NCI-H187 (cell line): ENCODE measurements around the gene GPS2.
A peak's percentile ranks its signal among the peaks of the same experiment; 100 is the strongest.

Source experiments
- DNase-seq, 2 experiments: peaks; one replicate each; lab custom pipeline; 2025; lab: John Stamatoyannopoulos, UW

Gene GPS2, protein sequence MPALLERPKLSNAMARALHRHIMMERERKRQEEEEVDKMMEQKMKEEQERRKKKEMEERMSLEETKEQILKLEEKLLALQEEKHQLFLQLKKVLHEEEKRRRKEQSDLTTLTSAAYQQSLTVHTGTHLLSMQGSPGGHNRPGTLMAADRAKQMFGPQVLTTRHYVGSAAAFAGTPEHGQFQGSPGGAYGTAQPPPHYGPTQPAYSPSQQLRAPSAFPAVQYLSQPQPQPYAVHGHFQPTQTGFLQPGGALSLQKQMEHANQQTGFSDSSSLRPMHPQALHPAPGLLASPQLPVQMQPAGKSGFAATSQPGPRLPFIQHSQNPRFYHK

DNA sequence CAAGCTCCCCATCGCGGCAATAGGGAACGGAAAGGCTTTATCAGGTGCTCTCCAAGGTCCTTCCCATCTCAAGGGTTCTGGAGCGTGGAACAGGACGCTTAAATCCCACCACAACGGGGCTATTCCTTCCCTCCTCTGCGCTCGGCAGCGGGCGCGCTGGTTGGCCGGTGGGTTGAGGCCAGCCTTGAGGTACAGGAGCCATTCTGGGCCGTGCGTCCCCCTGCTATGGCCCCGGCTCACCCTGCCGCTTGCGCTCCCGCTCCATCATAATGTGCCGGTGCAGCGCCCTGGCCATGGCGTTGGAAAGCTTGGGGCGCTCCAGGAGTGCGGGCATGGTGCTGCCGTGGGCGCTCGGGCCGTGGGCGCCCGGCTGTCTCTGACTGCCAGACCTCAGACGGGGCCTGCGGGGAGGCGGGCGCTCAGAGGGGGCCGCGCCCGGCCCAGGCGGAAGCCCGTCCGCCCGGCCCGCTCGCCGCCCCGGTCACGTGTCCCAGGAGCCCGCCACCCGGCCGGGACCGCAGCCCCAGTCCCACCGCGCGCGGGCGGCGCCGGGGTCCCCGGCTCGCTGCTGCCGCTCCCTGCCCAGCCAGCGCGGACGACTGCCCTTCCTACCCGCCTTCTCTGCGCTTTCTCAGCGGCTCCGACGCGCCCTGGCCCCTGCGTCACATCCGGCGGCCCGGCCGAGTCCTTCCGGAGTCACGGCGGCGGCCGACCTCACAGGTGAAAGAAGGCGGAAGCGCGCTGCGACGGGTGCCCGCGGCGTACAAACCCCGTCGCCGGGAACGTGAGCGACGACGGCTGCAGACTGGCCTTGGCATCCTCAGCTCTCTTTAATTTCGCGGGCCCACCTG, at the start of gene GPS2:
Gene GPS2, minus strand, starts transcription at position 642 of the 851 bp plus-strand sequence. Its CDS starts 308 bp downstream, at position 334.
- peak; percentile 6 to 46 for DNase-seq

DNA sequence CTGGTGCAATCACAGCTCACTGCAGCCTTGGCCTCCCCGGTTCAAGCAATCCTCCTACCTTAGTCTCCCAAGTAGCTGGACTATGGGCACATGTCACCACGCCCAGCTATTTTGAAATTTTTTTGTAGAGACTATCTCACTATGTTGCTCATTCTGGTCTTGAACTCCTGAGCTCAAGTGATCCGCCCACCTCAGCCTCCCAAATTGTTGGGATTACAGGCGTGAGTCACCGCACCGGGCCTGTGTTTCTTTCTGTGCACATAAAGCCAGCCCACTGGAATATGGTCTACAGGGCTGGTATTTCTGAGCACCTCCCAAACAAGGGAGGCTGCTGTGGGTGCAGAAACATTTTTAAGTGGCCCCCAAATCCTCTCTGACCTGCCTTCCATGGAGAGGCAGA, 48.2 kb upstream of the GPS2 start:
- no peak for DNase-seq

DNA sequence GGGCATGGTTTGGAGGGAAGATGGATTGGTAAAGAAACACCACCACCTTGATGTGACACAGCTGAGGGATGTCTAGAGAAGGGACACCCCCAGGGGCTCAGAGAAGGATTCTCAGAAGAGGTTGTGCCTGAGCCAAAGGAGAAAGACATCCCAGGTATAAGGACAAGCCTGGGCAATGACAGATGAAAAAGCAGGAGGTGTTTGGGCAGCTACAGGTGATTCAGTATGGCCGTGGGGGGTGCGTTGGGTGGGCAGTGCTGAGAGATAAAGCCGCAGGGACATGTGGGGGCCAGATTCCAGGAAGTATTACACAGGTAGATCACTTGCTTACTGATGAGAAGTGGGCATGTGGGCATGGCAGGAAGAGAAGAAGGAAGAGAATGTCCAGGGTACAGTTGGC, 46.7 kb upstream of the GPS2 start:
- DNase-seq = no peak

DNA sequence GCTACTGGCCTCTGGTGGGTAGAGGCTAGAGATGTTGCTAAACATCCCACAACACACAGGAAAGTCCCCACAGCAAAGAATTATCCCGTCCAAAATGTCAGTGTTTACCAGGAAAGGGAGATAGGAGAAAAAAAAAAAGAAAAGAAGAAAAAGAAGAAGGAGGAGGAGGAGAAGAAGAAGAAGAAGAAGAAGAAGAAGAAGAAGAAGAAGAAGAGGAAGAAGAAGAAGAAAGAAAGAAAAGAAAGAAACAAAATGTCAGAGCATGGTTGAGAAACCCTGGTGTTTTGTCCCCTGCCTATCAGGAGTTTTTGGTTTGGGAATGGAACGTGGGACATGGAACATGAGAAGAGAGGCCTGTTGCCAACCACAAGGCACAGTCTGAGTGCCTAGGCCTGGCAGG, 42.2 kb upstream of the GPS2 start:
- no peak for DNase-seq

DNA sequence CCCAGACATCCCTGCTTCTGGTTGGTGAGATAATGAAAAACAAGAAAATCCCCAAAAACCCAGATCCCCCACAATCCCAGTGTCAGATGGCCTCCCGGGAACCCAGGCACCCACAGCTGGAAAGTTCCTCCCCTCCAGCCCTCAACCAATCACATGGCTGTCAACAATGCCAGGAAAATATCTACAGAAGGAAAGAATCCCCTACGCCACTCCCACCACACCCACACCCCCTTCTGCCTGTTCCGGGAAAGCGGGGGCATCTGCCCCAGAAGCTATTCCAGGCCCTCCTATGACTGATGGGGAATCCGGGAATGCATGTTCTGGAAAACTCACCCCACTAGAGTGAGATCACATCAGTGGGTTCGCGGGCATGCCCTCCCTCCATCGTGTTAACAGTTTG, 41.6 kb upstream of the GPS2 start:
- DNase-seq = no peak

DNA sequence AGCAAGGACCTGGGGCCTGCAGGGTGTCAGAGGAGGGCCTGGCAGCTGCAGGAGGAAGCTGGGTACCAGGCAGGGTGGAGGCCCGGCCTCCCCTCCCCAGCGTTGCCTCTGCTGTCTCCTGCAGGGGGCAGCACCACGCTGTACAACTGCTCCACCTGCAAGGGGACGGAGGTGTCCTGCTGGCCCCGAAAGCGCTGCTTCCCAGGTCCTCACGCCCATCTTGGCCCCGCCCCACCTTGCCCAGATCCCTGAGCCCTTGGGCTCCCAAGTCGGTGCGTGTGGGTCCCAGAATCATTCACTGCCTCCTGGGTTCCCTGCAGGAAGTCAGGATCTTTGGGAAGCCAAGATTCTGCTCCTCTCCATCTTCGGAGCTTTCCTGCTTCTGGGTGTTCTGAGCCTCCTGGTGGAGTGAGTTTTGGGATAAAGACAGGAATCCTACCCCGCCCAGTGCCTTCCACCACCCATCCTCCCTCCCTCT, 41.0 kb upstream of the GPS2 start:
- DNase-seq = peak; percentile 22 to 38

DNA sequence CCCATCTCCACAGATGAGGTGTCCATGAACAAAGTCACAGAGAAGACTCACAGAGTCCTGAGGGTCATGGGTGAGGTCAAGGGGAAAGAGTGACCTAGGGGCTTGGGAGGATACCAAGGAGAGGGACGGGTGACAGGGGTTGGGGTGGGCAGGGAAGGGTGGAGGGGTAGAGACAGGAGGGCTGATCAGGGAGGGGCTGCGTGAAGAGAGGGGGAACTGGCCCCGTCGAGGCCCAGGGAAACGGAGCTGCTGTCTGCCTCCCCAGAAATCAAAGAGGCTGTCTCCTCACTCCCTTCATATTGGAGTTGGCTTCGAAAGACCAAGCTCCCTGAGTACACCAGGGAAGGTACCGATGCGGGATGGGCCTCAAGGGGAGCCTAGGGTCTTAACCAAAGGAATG, 40.4 kb upstream of the GPS2 start:
- no peak for DNase-seq

DNA sequence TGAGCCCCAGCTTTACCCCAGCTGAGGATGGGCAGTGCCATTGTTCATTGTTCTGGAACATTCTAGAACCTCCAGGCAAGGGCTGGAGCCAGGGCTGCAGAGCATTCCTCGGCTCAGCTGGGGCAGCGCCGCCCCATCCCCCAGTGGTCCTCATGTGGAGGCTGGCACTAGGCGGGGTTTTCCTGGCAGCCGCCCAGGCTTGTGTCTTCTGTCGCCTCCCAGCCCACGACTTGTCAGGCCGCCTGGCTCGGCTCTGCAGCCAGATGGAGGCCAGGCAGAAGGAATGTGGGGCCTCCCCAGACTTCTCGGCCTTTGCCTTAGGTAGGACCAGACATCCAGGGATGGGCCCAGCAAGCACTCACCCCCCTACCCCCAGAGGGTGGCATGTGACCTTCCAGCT, 39.9 kb upstream of the GPS2 start, which contains the start of gene TMEM95:
Gene TMEM95, plus strand, starts transcription at position 104 of the 400 bp plus-strand sequence. Its CDS starts 49 bp downstream, at position 153.
- DNase-seq = no peak

DNA sequence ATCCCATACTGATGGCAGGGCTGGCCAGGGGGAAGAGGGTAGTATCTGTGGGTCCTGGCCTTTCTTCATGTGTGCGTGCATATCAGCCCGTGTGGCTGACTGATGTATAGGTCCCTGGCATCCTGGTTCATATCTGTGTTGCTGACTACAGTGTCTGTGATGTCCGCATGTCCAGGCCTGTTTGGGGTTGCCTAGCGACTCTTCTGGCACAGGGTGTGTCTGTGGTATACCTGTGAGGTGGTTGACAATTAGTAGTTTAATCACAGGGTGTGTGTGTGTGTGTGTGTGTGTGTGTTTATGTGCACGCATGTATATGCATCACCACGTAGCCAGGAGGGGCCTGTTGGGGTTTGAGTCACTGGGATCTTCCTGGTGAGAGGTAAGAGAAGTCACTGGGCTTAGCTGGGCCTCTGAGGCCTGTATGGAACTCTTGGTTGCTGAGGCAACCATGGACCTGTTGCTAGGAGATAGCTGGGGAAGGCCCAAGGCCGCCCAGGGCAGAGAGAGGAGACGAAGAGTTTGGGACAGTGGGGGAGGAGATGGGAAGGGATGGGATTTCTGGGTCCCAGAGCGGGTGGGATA, 39.2 kb upstream of the GPS2 start:
- no peak for DNase-seq

DNA sequence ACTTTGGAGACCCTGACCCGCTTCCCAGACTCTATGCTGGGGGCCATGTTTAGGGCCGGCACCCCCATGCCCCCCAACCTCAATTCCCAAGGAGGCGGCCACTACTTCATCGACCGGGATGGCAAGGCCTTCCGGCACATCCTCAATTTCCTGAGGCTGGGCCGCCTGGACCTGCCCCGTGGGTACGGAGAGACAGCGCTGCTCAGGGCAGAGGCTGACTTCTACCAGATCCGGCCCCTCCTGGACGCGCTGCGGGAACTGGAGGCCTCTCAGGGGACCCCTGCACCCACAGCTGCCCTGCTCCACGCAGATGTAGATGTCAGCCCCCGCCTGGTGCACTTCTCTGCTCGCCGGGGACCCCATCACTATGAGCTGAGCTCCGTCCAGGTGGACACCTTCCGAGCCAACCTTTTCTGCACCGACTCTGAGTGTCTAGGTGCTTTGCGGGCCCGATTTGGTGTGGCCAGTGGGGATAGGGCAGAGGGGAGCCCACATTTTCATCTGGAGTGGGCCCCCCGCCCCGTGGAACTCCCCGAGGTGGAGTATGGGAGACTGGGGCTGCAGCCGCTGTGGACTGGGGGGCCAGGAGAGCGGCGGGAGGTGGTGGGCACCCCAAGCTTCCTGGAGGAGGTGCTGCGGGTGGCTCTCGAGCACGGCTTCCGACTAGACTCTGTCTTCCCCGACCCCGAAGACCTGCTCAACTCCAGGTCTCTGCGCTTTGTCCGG, 37.9 kb upstream of the GPS2 start:
- no peak for DNase-seq

DNA sequence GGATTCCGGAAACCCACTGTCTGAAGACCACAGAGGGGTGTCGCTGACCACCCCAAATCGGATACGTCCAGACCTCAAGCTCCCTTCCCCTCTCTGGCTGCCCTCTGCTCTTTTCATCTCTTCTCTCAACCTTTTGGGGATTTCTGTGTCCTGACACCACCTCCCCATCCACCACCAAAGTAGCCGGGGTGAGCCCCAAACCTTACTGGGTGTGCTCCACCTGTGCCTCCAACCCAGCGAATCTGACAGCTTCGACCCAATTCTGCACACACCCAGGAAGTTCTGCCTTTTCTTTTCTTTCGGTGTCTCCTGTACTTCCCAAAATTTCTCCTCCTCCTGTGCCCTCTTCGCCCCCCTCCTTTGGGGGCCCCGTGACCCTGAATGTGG, 37.3 kb upstream of the GPS2 start:
- DNase-seq = no peak

DNA sequence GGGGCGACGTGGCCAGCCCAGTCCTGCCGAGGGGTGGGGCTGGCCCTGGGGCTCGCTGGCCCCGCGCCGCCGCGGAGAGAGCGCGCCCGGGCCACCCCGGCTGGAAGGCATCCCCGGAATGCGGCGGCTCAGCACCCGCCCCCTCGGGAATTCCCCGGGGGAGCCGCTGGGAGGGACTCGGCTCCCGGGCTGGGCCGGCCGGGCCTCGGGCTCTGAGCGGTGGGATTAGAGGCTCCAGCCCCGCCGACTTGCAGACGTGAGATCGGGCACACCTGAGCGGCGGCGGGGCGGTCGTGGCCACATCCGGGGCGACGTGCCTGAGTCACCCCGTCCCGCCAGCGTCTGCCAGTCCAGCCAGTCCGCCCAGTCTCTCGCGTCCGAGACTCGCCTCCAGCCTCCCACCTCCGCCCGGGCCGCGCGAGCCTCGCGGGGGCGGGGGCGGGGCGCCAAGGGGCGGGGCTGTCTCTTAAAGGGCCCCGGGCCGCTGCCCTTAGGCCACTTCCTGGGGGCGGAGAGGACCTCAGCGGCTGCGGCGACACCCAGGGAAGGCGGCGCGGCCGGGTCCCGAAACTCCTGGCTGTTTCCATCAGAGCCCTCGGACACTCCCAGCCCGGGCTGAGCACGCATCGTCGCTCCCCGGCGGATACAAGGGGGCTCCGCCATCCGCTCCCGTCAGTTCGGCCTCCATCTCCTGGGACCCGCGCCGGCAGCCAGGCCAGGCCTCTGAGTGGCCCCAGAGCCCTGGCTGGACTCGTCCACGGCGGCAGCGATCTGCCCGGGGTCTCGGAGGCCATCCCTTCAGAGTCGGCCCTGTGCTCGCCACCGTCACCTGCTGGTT, 36.7 kb upstream of the GPS2 start, which contains the start of gene KCTD11:
Gene KCTD11, plus strand, starts transcription at position 498 of the 838 bp plus-strand sequence.
- DNase-seq = no peak

DNA sequence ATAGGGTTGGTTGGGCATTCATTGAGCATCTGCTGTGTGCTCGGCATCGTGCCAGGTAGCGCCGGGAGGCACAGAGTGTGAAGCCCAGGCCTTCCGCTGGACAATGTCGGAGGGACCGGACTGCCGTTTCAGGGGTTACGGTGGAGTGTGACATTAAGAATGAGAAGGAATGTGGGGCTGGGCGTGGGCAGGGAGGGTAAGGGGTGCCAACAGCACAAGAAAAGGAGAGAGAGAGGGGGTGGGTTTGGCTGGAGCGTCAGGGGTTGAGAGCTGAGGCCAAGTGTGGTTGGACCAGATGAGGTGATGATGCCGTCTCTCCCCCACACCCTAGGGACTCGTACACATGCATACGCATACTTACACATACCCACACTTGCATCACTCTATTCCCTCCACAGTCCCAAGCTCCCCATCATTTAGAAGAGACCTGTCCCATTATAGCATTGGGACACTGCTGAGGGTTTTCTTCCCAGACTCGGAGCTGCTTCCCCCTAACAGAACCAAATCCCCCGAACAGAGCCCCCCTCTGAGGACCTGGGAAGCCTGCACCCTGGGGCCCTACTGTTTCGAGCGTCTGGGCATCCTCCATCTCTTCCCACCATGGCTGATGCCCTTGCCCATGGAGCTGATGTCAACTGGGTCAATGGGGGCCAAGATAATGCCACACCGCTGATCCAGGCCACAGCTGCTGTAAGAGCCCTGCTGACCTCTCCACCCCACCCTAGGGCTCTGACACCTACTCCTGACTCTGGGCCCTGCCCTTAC, 33.5 kb upstream of the GPS2 start:
- no peak for DNase-seq

DNA sequence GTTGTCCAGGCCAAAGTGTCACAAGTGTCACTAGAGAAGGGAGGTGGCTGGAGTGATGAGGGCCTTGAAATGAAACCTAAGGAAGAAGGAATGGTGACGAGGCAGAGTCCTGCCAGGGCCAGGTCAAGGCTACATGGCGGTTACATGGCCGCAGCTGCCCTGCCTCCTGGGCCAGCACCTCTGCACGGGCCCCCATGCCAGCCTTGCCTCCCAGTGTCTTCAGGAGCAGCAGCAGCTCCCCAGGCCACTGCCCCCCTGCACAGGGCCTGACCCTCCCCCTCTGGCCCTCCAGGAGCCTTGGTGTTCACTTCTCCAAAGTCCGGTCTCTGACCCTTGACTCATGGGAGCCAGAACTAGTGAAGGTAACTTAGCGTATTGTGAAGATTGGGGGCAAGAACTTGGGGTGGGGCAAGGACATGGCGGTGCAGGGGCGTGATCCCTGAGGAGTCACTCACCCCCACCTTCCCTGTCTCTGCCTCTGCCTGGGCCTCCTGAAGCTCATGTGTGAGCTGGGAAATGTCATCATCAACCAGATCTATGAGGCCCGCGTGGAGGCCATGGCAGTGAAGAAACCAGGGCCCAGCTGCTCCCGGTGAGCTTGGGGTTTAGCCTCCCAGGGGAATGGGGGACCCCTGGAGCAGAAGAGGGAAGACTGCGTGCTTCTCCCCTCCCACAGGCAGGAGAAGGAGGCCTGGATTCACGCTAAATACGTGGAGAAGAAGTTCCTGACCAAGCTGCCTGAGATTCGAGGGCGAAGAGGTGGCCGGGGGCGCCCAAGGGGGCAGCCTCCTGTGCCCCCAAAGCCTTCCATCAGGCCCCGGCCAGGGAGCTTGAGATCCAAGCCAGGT, 32.7 kb upstream of the GPS2 start:
- DNase-seq = no peak

DNA sequence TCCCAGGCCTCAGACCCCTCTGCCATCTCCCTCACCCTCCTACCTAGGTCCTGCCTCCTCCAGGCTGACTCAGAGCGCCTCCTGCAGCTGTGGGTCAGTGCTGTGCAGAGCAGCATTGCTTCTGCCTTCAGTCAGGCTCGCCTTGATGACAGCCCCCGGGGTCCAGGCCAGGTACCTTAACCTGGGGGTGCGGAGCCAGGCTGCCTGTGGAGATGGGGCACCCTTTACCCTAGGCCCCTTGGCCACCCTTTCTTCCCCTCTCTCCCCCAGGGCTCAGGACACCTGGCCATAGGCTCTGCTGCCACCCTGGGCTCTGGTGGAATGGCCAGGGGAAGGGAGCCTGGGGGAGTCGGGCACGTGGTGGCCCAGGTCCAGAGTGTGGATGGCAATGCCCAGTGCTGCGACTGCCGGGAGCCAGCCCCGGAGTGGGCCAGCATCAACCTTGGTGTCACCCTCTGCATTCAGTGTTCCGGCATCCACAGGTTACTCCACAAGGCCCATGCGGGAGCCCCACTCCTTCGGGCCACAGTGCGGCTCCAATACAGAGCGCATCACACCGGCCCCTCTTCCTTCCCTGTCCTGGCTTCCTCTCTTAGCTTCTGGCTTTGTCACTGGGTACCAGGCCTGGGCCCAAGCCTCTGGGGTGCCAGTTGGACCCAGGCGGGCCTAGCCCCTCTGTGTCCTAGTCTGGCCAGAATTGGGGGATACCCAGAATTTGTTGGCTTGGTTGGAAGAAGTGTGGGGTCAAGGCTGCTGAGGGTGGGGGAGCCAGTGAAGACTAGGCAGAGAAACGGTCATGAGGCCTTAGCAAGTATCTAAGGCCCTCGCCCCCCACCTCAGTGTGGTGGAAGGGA, 31.8 kb upstream of the GPS2 start:
- DNase-seq = no peak

DNA sequence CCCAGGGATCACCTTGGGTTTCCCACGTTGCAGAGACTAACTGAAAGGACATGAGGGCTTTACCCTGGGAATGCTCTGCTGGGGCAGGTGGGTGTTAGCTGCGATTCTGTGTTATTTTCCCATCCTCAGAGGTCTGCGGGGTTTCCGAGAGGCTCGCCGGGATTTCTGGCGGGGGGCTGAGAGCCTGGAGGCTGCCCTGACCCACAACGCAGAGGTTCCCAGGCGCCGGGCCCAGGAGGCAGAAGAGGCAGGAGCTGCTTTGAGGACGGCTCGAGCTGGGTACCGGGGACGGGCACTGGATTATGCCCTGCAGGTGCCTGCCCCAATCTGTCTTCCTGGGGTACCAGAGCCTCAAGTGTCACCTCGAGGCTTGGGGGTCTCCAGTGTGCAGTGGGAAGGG, 28.1 kb upstream of the GPS2 start:
- no peak for DNase-seq

DNA sequence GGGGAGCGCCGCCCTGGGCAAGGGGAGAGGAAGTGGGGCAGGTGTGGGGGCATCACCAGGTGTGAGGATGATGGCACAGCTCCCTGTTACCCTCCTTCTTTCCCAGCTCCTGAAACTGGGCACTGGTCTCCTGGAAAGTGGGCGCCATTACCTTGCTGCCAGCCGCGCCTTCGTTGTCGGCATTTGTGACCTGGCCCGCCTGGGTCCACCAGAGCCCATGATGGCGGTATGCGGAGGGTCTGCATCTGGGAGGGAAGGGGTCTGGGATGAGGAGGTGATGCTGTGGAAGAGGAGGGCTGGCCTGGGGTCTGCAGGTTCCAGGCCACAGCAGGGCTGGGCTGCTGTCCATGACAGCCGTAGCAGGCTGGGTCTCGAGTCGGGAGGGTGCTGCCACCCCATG, 26.7 kb upstream of the GPS2 start:
- DNase-seq = no peak

DNA sequence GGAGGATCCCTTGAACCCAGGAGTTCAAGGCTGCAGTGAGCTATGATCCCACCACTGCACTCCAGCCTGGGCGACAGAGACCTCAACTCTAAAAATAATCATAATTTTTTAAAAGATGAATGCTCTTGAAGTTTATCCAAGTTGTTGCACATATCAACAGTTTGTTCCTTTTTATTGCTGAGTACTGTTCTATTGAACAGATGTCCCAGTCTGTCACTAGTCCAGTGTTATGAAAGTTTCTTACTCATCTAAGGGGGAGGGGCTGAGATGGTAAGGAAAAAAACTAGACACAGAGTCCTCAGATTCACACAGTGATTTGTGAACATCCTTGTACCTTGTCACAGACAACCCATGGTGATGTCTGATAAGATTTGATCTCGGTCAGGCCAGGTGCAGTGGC, 25.0 kb upstream of the GPS2 start:
- DNase-seq = no peak
